MM.1S (cell line): ENCODE data around the gene TNN.

ENCODE experiments used
- CTCF ChIP-seq: fragments of 300-600 bp; sonication (generic); IDR thresholded peaks from 2 replicates; pipeline ENCODE4 v1.5.1; 2016; ENCODE audit warnings: antibody characterized with exemption, low read length, mixed read lengths
- EZH2 ChIP-seq: fragments of 300-600 bp; sonication (generic); optimal IDR thresholded peaks from 2 replicates; pipeline ENCODE3; 2017; ENCODE audit warnings: low read depth, mild to moderate bottlenecking, antibody characterized with exemption, low read length, mixed read lengths
- EZH2phosphoT487 ChIP-seq: fragments of 300-600 bp; sonication (generic); IDR thresholded peaks from 2 replicates; pipeline ENCODE4 v1.6.1; 2018; ENCODE audit warnings: antibody characterized with exemption, low read length

- no peak for TF ChIP-seq CTCF
- TF ChIP-seq EZH2 = no peak
- TF ChIP-seq EZH2phosphoT487 = no peak
These were observed 114.6 kb downstream of the TNN start for GRCh38 chr1:175182201-175182746.
